H1 (cell line): ENCODE measurements around the gene ADCYAP1. TPM values are rescaled to one million over a fixed set of nuclear protein-coding genes. Genes with fewer than 3 reads are reported as not detected.

Experiments
- BRCA1 ChIP-seq: IDR thresholded peaks from 2 replicates; pipeline ENCODE4 v1.6.1; 2012; ENCODE audit warnings: low read depth, low read length, improper control_type of control experiment
- JUN ChIP-seq: IDR thresholded peaks from 2 replicates; pipeline ENCODE4 v1.6.1; 2011; ENCODE audit warnings: low read depth, mild to moderate bottlenecking, improper control_type of control experiment, low read length
- polyA plus RNA-seq, 7 experiments: library from polyadenylated mRNA; depleted of rRNA in 3 of 7; stranded (reverse) in 5 of 7; unstranded in 2 of 7; fragments of >200 nt in 5 of 7; fragments of 200-250 nt in 2 of 7; gene quantifications; 1 replicate in 5 of 7; 2 replicates in 1 of 7; 4 replicates in 1 of 7; pipeline versions ENCODE4 v1.2.1 to v1.2.3, GENCODE V29; 2011 to 2013; ENCODE audit warnings: missing spikeins in 2 of 7, mixed read lengths in 2 of 7
- total RNA-seq: library from RNA; stranded (reverse); fragmentation: NEBNext Ultra II Directional; extraction: Animal tissue kit (Norgen Biotek cat#: 25700); gene quantifications from 2 replicates; pipeline ENCODE4 v1.2.1, GENCODE V29; 2021

The ADCYAP1 gene
- total and polyA plus RNA-seq, 2 of the 8 experiments (the other 6 are each of a cell fraction or from before 2014, with no cell fraction given) = 0.02 TPM; not detected in 1

GRCh38 chr18:923144-923866 is 18.6 kb downstream of the ADCYAP1 start (continued):
- TF ChIP-seq JUN (no peak), BRCA1 (no peak)
- TF ChIP-seq, all 59 proteins: peak for 0
